ENCODE data around the gene S100A4.
A peak's percentile ranks its signal among the peaks of the same experiment; 100 is the strongest.

S100A4 gene

DNA sequence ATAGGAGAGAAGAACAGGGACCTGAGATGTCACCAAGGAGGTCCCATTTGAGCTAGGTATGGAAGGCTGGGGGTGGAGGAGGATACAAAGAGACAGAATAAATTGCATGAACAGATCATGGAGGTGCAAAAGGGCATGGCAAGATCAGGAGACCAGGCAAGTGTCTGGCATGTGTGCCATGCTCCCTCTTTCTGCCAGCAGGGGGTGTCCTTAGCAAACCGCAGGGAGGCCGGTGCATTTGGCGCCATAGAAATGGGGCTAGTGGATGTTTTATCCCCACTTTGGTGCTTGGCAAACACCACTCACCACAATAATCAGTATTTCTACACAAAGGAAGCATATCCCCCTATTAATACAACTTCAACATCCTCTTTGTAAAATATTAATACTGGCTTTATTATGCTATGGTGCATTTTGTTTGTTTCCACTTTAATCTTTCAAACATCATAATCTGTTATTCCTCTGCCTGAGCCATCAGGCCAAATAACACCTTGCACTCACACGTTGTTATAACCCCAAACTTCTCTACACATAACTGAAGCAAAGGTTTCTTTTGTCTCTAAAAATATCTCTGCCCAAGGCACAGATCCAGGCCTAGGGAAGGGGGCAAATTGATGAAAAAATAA, 35.8 kb downstream of the S100A4 start:
- DNase-seq (ENCODE audit: low read depth) = no peak
- H3K4me3 ChIP-seq (ENCODE audit: low read length) = no peak overlapping the region
- TF ChIP-seq, protein P1, sequence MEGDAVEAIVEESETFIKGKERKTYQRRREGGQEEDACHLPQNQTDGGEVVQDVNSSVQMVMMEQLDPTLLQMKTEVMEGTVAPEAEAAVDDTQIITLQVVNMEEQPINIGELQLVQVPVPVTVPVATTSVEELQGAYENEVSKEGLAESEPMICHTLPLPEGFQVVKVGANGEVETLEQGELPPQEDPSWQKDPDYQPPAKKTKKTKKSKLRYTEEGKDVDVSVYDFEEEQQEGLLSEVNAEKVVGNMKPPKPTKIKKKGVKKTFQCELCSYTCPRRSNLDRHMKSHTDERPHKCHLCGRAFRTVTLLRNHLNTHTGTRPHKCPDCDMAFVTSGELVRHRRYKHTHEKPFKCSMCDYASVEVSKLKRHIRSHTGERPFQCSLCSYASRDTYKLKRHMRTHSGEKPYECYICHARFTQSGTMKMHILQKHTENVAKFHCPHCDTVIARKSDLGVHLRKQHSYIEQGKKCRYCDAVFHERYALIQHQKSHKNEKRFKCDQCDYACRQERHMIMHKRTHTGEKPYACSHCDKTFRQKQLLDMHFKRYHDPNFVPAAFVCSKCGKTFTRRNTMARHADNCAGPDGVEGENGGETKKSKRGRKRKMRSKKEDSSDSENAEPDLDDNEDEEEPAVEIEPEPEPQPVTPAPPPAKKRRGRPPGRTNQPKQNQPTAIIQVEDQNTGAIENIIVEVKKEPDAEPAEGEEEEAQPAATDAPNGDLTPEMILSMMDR (conservative IDR thresholded peaks at IDR 0.05; ENCODE audit: low read depth, low read length) = peak; percentile 68

DNA sequence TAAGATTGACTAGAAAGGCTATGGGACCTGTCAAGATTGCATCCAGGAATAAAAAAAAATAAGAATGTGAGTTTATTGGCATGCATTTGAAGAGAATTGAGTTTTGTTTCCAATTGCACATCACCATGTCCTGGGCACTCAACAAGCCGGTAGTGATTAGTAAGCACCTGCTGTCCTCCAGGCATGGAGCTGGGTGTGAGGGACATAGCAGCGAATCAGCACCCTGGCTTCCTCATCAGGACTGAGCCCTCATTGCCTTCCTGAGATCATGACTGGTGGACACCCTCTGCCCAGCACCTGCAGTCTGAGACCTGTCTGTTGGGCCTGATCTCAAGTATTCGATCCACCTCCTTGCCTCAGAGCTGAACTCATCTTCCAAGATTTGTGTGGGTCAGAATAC, 36.6 kb downstream of the S100A4 start:
- H3K4me3 ChIP-seq (ENCODE audit: low read length) = no peak overlapping the region
- TF ChIP-seq, protein P1 (conservative IDR thresholded peaks at IDR 0.05; ENCODE audit: low read depth, low read length) = no peak
- DNase-seq (ENCODE audit: low read depth) = no peak

DNA sequence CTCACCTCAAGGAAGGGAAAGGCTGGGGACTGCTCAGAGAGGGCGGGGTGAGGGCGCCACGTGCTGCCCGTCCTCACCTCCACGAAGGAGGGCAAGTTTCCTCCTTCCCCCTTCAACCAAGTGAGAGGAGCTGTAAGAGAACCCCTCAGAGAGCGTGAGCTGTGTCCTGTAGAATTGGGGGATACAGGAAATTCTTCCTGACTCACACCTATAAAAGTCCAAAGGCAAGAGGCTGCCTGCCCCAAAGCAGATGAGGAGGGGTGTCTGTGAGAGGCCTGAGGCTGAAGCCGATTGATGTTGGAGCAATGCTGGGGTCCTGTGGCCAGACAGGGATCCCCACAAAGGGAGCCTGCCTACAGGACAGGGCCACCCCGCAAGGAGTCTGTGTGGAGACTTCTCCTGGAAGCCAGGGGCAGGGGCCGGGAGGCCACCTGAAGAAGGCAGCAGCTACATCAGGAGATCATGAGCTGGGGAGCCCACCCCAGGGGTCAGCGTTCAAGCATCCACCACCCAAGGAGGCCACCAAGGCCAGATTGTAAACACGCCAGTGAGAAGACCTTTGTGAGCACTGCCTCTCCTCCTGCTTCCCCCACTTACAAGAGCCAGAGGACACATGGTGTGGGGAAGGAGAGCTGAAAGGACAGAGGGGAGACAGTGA, 37.6 kb downstream of the S100A4 start:
- no peak overlapping the region for H3K4me3 ChIP-seq (ENCODE audit: low read length)
- TF ChIP-seq, protein P1 (conservative IDR thresholded peaks at IDR 0.05; ENCODE audit: low read depth, low read length) = no peak
- no peak for DNase-seq (ENCODE audit: low read depth)

DNA sequence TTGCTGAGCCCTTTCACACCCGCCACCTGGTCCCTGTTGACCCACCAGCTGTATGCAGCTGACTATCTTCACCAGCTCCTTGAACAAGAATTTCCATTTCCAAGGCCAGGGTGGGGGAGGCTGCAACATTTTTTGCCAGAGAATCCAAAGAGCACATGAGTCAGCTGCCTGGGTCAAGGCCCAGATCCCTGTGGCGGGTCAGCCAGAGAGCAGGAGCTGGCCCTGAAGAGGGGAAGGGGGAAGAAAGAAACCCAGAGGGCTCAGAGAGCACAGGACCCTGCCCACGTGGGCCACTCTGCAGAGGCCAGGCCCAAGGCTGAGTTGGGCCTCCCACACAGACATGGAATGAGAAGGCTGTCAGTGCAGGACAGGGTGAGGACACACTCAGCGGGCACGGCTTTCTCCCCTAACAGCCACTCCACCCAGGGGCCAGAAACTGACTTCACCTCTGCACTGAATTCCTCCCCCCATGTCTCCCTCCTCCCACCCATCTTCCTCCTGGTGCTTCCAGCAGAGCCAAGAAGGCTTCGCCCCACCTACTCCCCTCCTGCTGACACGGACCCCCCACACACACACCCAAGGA, 38.7 kb downstream of the S100A4 start:
- DNase-seq (ENCODE audit: low read depth) = peak; percentile 61
- TF ChIP-seq, protein P1 (conservative IDR thresholded peaks at IDR 0.05; ENCODE audit: low read depth, low read length) = no peak
- no peak overlapping the region for H3K4me3 ChIP-seq (ENCODE audit: low read length)

DNA sequence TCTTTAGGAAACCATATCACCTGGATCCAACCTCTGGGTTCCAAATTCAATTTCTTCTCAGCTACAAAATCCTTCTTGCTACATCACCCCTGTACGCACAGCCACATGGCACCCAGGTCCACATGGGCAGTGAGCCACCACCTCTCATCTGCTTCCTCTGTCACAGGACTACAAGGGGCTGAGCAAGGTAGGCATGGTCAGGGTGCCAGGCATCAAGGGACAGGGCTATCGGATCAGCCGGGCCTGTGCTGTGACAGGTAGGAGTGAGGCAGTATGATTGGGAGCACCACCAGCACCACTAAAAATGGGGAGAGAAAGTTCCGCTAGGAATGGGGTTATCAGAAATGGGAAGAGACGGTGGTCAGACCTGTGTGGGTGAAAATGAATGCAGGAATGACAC, 39.2 kb downstream of the S100A4 start:
- TF ChIP-seq, protein P1 (conservative IDR thresholded peaks at IDR 0.05; ENCODE audit: low read depth, low read length) = no peak
- H3K4me3 ChIP-seq (ENCODE audit: low read length) = no peak overlapping the region
- no peak for DNase-seq (ENCODE audit: low read depth)

DNA sequence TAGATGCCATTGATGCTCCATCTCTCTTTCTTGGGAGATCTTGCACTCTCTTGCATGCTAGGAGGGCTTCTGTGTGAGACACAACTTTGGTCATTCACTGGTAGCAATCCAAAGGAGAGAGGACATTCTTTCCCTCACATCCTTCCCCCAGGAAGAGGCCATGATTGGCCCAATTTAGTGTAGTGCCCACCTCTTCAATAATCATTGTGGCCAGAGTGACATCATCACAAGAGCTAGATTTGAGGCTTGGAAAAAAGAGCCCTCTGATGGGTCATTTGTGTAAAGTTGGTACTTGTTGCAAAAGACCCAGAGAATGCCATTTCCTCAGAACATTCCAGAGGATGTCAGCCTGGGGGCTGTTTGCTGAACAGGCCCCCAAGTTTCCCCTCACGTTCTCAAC, 40.0 kb downstream of the S100A4 start:
- TF ChIP-seq, protein P1 (conservative IDR thresholded peaks at IDR 0.05; ENCODE audit: low read depth, low read length) = no peak
- no peak overlapping the region for H3K4me3 ChIP-seq (ENCODE audit: low read length)
- no peak for DNase-seq (ENCODE audit: low read depth)

DNA sequence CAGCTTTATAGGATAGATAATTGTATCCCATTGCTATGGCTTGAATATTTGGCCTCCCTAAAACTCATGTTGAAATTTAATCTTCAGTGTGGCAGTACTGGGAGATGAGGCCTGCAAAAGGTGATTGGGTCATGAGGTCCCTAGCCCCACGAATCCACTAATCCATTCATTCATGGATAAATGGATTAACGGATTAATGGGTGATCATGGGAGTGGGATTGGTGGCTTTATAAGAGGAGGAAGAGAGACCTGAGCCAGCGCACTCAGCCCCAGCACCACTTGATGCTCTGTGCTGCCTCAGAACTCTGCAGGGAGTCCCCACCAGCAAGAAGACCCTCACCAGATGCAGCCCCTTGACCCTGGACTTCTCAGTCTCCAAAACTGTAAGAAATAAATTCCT, 41.8 kb downstream of the S100A4 start:
- TF ChIP-seq, protein P1 (conservative IDR thresholded peaks at IDR 0.05; ENCODE audit: low read depth, low read length) = no peak
- DNase-seq (ENCODE audit: low read depth) = peak; percentile 64
- peak overlapping the region; percentile 29 for H3K4me3 ChIP-seq (ENCODE audit: low read length)
